Body of pancreas (tissue), 4 donors: ENCODE data around the gene PASD1.

Experiments used
- POLR2A ChIP-seq, 3 donors: fragments of 450-650 bp; IDR thresholded peaks; one replicate each; pipeline ENCODE4 v1.6.1; 2016; ENCODE audit warnings: antibody characterized with exemption in 3 of 3, mild to moderate bottlenecking in 2 of 3
- TF ChIP-seq, protein P1 (sequence below), 7 experiments: fragments of 450-650 bp in 4 of 7; fragments of 200-600 bp in 3 of 7; sonication (generic) in 3 of 7; IDR thresholded peaks; one replicate each; pipeline ENCODE4 v1.5.1; 2016 to 2019; ENCODE audit warnings: antibody characterized with exemption in 7 of 7

DNA sequence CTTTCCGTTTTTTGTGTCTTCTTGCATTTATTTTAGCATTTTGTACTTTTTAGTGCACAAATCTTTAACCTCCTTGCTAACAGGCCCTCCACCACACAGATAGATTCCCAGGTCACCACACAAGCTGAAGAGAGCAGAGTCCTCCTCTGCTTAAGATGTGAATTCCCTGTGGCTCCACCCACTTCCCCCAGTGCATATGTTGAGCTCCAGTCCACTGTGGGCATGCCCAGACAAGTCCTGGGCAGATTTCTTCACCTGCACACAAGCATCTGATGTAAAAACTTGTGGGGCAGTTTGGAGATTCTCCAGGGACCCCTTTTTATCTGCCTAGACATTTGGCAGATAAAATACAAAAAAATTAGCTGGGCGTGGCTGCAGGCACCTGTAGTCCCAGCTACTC, 19.8 kb upstream of the PASD1 start:
- TF ChIP-seq POLR2A (IDR thresholded peaks at IDR 0.05), result no peak
- TF ChIP-seq, protein P1, sequence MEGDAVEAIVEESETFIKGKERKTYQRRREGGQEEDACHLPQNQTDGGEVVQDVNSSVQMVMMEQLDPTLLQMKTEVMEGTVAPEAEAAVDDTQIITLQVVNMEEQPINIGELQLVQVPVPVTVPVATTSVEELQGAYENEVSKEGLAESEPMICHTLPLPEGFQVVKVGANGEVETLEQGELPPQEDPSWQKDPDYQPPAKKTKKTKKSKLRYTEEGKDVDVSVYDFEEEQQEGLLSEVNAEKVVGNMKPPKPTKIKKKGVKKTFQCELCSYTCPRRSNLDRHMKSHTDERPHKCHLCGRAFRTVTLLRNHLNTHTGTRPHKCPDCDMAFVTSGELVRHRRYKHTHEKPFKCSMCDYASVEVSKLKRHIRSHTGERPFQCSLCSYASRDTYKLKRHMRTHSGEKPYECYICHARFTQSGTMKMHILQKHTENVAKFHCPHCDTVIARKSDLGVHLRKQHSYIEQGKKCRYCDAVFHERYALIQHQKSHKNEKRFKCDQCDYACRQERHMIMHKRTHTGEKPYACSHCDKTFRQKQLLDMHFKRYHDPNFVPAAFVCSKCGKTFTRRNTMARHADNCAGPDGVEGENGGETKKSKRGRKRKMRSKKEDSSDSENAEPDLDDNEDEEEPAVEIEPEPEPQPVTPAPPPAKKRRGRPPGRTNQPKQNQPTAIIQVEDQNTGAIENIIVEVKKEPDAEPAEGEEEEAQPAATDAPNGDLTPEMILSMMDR (IDR thresholded peaks at IDR 0.05), result no peak
